ENCODE data around the gene ARL6IP6. TPM values are rescaled to one million over a fixed set of nuclear protein-coding genes. Genes with fewer than 3 reads are reported as not detected.

Gene ARL6IP6
- total RNA-seq, 1 donor from 2014 or later = 18.1 TPM

GRCh38 chr2:152710713-152711112, 7.7 kb upstream of the ARL6IP6 start:
- TF ChIP-seq EZH2 (IDR thresholded peaks at IDR 0.05; ENCODE audit: insufficient read depth, low read length) = no peak
- TF ChIP-seq CTCF (IDR thresholded peaks at IDR 0.05; ENCODE audit: insufficient read depth, low read depth, low read length) = no peak
- Histone ChIP-seq H3K79me2 (ENCODE audit: insufficient read depth, low read length) (peaks cover 100% of the 10 kb centered on the region), H3K9me3 (ENCODE audit: insufficient read depth, low read depth, low read length) (no peaks in the 10 kb centered on the region), H3K4me2 (ENCODE audit: low read length) (no peak overlapping the region), H3K4me1 (ENCODE audit: insufficient read depth, low read length) (peaks cover 2% of the 10 kb centered on the region), H3K36me3 (ENCODE audit: insufficient read depth, low read length) (peaks cover 33% of the 10 kb centered on the region), H2AFZ (ENCODE audit: low read depth, low read length) (no peak overlapping the region), H3K27me3 (ENCODE audit: insufficient read depth, low read length) (no peaks in the 10 kb centered on the region), H3K9ac (ENCODE audit: low read length) (no peak overlapping the region), H3K27ac (ENCODE audit: low read depth, low read length) (peak overlapping the region; percentile 10), H4K20me1 (ENCODE audit: insufficient read depth, low read length) (peaks cover 79% of the 10 kb centered on the region), H3K4me3 (ENCODE audit: insufficient read depth, low read depth, low read length) (no peak overlapping the region)
- H3K27me3 Mint-ChIP-seq (ENCODE audit: low read depth, unreplicated experiment) = no peaks in the 10 kb centered on the region
- H3K4me3 Mint-ChIP-seq (ENCODE audit: unreplicated experiment) = no peak overlapping the region
- peaks cover 24% of the 10 kb centered on the region for H3K36me3 Mint-ChIP-seq (ENCODE audit: low read depth, unreplicated experiment)
- FAIRE-seq = no peak
- H3K27ac Mint-ChIP-seq (ENCODE audit: unreplicated experiment) = peak overlapping the region; percentile 51
- DNase-seq (ENCODE audit: low read depth) = peak; percentile 74
- peaks cover 15% of the 10 kb centered on the region for H3K4me1 Mint-ChIP-seq (ENCODE audit: low read depth, unreplicated experiment)
- H3K9me3 Mint-ChIP-seq (ENCODE audit: unreplicated experiment) = no peaks in the 10 kb centered on the region

GRCh38 chr2:152715112-152715511, 3.3 kb upstream of the ARL6IP6 start:
- H3K36me3 Mint-ChIP-seq (ENCODE audit: low read depth, unreplicated experiment) = peaks cover 12% of the 10 kb centered on the region

More at GRCh38 chr2:152715112-152715511, 3.3 kb upstream of the ARL6IP6 start:
- Mint-ChIP-seq H3K4me1 (ENCODE audit: low read depth, unreplicated experiment) (peaks cover 17% of the 10 kb centered on the region), H3K4me3 (ENCODE audit: unreplicated experiment) (peak overlapping the region; percentile 96), H3K27ac (ENCODE audit: unreplicated experiment) (no peak overlapping the region), H3K27me3 (ENCODE audit: low read depth, unreplicated experiment) (no peaks in the 10 kb centered on the region), H3K9me3 (ENCODE audit: unreplicated experiment) (no peaks in the 10 kb centered on the region)
- H3K4me1 ChIP-seq (ENCODE audit: insufficient read depth, low read length) = peaks cover 16% of the 10 kb centered on the region
- H3K79me2 ChIP-seq (ENCODE audit: insufficient read depth, low read length) = peaks cover 86% of the 10 kb centered on the region
- no peak overlapping the region for H3K9ac ChIP-seq (ENCODE audit: low read length)
- no peak overlapping the region for H2AFZ ChIP-seq (ENCODE audit: low read depth, low read length)
- DNase-seq (ENCODE audit: low read depth) = no peak
- TF ChIP-seq CTCF (IDR thresholded peaks at IDR 0.05; ENCODE audit: insufficient read depth, low read depth, low read length) (no peak), EZH2 (IDR thresholded peaks at IDR 0.05; ENCODE audit: insufficient read depth, low read length) (no peak)
- peak overlapping the region; percentile 90 for H3K4me2 ChIP-seq (ENCODE audit: low read length)
- H4K20me1 ChIP-seq (ENCODE audit: insufficient read depth, low read length) = peaks cover 53% of the 10 kb centered on the region
- peaks cover 30% of the 10 kb centered on the region for H3K36me3 ChIP-seq (ENCODE audit: insufficient read depth, low read length)
- H3K9me3 ChIP-seq (ENCODE audit: insufficient read depth, low read depth, low read length) = no peaks in the 10 kb centered on the region
- no peak for FAIRE-seq
- no peak overlapping the region for H3K4me3 ChIP-seq (ENCODE audit: insufficient read depth, low read depth, low read length)
- H3K27me3 ChIP-seq (ENCODE audit: insufficient read depth, low read length) = no peaks in the 10 kb centered on the region
- no peak overlapping the region for H3K27ac ChIP-seq (ENCODE audit: low read depth, low read length)
